ENCODE measurements around the gene CYFIP2. TPM values are rescaled to one million over a fixed set of nuclear protein-coding genes. Genes with fewer than 3 reads are reported as not detected.

Gene CYFIP2
- total and polyA plus RNA-seq, 10 of the 15 experiments (the other 5 are each of a cell fraction or from before 2014, with no cell fraction given) = 43.4 to 173 (median 96.0) TPM

DNA sequence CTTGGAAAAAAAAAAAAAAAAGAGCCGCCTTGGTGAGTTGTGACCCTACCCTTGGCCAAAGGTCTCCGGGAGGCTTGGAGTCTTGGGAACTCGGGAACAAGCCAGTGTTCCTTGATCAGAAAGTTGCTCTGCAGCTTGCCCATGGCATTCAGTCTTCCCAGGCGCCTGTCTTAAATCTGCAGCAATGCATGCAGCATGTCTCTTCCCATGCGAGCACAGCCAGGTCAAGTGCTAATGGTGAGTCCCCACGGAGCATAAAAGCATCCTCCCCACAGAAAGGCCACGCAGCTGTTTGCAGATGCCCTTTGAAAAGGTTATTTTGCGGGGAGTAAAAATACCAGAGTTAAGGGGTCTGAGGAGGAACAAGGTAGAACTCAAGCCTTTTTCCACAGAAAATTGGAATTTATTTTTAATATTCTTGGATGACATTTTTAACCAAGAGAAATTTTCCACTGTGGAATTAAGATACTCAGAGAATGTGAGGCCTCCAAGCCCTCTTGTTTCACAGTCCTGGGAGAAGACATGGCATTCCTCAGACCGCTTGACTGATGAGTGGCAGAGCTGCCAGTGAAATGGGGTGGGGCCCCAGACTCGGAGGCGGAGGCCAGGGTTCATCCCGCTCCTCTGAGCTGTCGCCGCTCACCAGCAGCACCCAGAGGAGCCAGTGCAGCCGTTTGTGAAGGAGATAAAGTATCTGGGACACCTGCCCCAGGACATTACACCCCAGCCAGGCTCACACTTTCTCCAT, 81.6 kb downstream of the CYFIP2 start:
- TF ChIP-seq TBL1XR1 (IDR thresholded peaks at IDR 0.05; ENCODE audit: low read depth, low read length) (no peak), ZNF207 (IDR thresholded peaks at IDR 0.05; ENCODE audit: borderline replicate concordance) (no peak), HDGF (IDR thresholded peaks at IDR 0.05) (no peak), RUNX3 (IDR thresholded peaks at IDR 0.05; ENCODE audit: low read length) (no peak), BCL11A (IDR thresholded peaks at IDR 0.05; ENCODE audit: low read depth, low read length) (no peak), POLR2A (IDR thresholded peaks at IDR 0.05; ENCODE audit: low read depth, low read length) (no peak), FOXM1 (IDR thresholded peaks at IDR 0.05; ENCODE audit: low read depth, low read length) (no peak), LARP7 (IDR thresholded peaks at IDR 0.05) (no peak), TCF3 (IDR thresholded peaks at IDR 0.05; ENCODE audit: borderline replicate concordance, insufficient read depth, low read depth, low read length) (no peak), MXI1 (IDR thresholded peaks at IDR 0.05; ENCODE audit: low read depth, low read length) (no peak), FOXK2 (IDR thresholded peaks at IDR 0.05) (no peak), NFYA (IDR thresholded peaks at IDR 0.05; ENCODE audit: borderline replicate concordance, low read depth, low read length) (no peak)
- TF ChIP-seq, protein P1, sequence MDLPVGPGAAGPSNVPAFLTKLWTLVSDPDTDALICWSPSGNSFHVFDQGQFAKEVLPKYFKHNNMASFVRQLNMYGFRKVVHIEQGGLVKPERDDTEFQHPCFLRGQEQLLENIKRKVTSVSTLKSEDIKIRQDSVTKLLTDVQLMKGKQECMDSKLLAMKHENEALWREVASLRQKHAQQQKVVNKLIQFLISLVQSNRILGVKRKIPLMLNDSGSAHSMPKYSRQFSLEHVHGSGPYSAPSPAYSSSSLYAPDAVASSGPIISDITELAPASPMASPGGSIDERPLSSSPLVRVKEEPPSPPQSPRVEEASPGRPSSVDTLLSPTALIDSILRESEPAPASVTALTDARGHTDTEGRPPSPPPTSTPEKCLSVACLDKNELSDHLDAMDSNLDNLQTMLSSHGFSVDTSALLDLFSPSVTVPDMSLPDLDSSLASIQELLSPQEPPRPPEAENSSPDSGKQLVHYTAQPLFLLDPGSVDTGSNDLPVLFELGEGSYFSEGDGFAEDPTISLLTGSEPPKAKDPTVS (IDR thresholded peaks at IDR 0.05; ENCODE audit: low read depth, low read length) = no peak
- TF ChIP-seq, protein P2, sequence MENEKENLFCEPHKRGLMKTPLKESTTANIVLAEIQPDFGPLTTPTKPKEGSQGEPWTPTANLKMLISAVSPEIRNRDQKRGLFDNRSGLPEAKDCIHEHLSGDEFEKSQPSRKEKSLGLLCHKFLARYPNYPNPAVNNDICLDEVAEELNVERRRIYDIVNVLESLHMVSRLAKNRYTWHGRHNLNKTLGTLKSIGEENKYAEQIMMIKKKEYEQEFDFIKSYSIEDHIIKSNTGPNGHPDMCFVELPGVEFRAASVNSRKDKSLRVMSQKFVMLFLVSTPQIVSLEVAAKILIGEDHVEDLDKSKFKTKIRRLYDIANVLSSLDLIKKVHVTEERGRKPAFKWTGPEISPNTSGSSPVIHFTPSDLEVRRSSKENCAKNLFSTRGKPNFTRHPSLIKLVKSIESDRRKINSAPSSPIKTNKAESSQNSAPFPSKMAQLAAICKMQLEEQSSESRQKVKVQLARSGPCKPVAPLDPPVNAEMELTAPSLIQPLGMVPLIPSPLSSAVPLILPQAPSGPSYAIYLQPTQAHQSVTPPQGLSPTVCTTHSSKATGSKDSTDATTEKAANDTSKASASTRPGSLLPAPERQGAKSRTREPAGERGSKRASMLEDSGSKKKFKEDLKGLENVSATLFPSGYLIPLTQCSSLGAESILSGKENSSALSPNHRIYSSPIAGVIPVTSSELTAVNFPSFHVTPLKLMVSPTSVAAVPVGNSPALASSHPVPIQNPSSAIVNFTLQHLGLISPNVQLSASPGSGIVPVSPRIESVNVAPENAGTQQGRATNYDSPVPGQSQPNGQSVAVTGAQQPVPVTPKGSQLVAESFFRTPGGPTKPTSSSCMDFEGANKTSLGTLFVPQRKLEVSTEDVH (IDR thresholded peaks at IDR 0.05; ENCODE audit: low read depth, partially characterized antibody) = no peak

More for the DNA sequence above, 81.6 kb downstream of the CYFIP2 start:
- H3K9ac ChIP-seq (ENCODE audit: control insufficient read depth, insufficient read depth, low read length) = no peak overlapping the region
- ChIA-PET CTCF (interaction anchor here (0.6 to 1.2 kb wide), 2 partner anchors 9 to 19 kb away, joined by 3 to 4 read pairs; no protein-coding TSS in a partner anchor), SMC1A (ENCODE audit: uncharacterized antibody, unreplicated experiment) (interaction anchor here (1.2 kb wide), 1 partner anchor 17 kb away, joined by 3 read pairs; no protein-coding TSS in a partner anchor), RAD21 (ENCODE audit: unreplicated experiment) (no interaction called here), POLR2A (no interaction called here)
- no peak for FAIRE-seq
- H3K4me1 ChIP-seq (ENCODE audit: control insufficient read depth, insufficient read depth, low read length) = peaks cover 5% of the 10 kb centered on the region; the same call in 1 of the 2 replicates
- no peak overlapping the region for H3K4me2 ChIP-seq (ENCODE audit: control insufficient read depth, insufficient read depth)
- no peaks in the 10 kb centered on the region for H4K20me1 ChIP-seq (ENCODE audit: control insufficient read depth, insufficient read depth)
- peaks cover 1 to 22% of the 10 kb centered on the region in 2 experiments; a peak in 3 of 4 replicates for H3K36me3 ChIP-seq (ENCODE audit: control insufficient read depth in 2 of 2, insufficient read depth in 2 of 2, low read length in 1 of 2)
- H3K9me3 ChIP-seq (replicated peaks; ENCODE audit: control insufficient read depth, insufficient read depth, low read length) = peaks cover 3% of the 10 kb centered on the region; the same call in 2 of the 3 replicates
- BruUV-seq (replicated peaks) = no TSS peak
- in situ Hi-C loops (cut with MboI) = no loop called here
- no peaks in the 10 kb centered on the region for H3K79me2 ChIP-seq (ENCODE audit: control insufficient read depth, insufficient read depth, low read length)
- DNase-seq (ENCODE audit: low read depth, low spot score) = no peak
- no peak overlapping the region for H3K27ac ChIP-seq (ENCODE audit: control insufficient read depth, insufficient read depth)
- H2AFZ ChIP-seq (ENCODE audit: control insufficient read depth, low read depth, low read length) = no peak overlapping the region
- 96% methylated on average over 15 of the region's 15 CpGs for WGBS (ENCODE audit: insufficient coverage, insufficient replicate concordance, low lambda C conversion rate, missing lambda C conversion rate)
- no peak for ATAC-seq
- no peak overlapping the region for H3K4me3 ChIP-seq
- intact Hi-C loops (cut with micrococcal nuclease; ENCODE audit: unreplicated experiment) = no loop called here
- H3K27me3 ChIP-seq (replicated peaks in 1 of 2; ENCODE audit: control insufficient read depth in 2 of 2, insufficient read depth in 2 of 2, low read length in 1 of 2) = no peaks in the 10 kb centered on the region
